Measurements from ENCODE around the gene ZNF141.

DNA sequence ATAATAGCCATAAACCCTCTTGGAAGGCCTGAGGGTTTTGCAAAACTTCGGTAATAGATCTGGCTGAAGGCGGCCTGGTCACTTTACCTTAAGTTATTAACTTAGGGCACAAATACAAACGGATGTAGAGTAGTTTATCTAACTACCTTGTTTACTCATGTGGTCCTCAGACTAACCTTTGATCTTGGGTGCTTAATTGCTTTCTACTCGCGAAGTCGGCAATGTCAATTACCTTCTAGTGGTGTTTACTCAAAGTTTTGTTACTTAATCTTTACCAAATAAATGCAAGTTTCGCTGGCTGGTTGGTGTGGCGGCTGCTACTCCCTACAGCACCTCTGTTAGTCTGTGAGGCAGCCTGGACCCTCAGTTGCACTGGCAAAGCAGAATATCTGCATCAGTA, 8.9 kb upstream of the ZNF141 start:
- TF ChIP-seq POLR2A (IDR thresholded peaks at IDR 0.05): no peak
- TF ChIP-seq, protein P1, sequence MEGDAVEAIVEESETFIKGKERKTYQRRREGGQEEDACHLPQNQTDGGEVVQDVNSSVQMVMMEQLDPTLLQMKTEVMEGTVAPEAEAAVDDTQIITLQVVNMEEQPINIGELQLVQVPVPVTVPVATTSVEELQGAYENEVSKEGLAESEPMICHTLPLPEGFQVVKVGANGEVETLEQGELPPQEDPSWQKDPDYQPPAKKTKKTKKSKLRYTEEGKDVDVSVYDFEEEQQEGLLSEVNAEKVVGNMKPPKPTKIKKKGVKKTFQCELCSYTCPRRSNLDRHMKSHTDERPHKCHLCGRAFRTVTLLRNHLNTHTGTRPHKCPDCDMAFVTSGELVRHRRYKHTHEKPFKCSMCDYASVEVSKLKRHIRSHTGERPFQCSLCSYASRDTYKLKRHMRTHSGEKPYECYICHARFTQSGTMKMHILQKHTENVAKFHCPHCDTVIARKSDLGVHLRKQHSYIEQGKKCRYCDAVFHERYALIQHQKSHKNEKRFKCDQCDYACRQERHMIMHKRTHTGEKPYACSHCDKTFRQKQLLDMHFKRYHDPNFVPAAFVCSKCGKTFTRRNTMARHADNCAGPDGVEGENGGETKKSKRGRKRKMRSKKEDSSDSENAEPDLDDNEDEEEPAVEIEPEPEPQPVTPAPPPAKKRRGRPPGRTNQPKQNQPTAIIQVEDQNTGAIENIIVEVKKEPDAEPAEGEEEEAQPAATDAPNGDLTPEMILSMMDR (IDR thresholded peaks at IDR 0.05): no peak
- TF ChIP-seq POLR2AphosphoS5 (IDR thresholded peaks at IDR 0.05): no peak
- TF ChIP-seq EP300 (IDR thresholded peaks at IDR 0.05): no peak
